AG09319 (cell line): ENCODE data around the gene FAAP24.
"Not testable (repeated sequence)": the region's sequence is repeated elsewhere in the genome, so short reads cannot be mapped to it uniquely, and the experiment has no call there.

Experiments used
- DNase-seq: peaks from one replicate; pipeline ENCODE4 v3.0.0-alpha.2; 2010; ENCODE audit warnings: low read depth; ENCODE audit errors: extremely low read depth
- TF ChIP-seq, protein P1 (sequence below): IDR thresholded peaks from 2 replicates; pipeline ENCODE4 v1.5.1; 2011; ENCODE audit warnings: low read depth, mild to moderate bottlenecking, inconsistent platforms, low read length, moderate library complexity

FAAP24 gene

DNA sequence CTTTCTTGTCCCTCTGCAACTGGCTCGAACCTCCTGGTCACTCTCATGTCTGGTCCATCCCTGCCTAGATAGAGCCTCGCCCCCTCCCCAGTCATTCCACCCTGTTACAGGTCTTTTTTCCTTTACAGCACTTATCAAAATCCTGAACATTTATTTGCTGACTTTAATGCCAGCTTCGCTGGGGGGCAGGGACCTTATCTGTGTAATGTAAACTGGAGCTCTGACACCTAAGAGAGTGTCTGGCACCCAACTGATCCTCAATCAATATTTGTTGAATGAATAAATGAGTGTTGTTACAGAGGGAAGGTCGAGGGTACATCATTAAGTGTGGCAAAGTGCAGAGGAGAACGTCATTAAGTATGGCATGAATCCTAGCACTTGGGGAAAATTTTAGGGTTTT is 16.7 kb downstream of the FAAP24 start:
- no peak for DNase-seq

GRCh38 chr19:32995966-32996365 is 23.9 kb downstream of the FAAP24 start:
- not testable (repeated sequence) for DNase-seq

More for the DNA sequence above, 16.7 kb downstream of the FAAP24 start:
- TF ChIP-seq, protein P1, sequence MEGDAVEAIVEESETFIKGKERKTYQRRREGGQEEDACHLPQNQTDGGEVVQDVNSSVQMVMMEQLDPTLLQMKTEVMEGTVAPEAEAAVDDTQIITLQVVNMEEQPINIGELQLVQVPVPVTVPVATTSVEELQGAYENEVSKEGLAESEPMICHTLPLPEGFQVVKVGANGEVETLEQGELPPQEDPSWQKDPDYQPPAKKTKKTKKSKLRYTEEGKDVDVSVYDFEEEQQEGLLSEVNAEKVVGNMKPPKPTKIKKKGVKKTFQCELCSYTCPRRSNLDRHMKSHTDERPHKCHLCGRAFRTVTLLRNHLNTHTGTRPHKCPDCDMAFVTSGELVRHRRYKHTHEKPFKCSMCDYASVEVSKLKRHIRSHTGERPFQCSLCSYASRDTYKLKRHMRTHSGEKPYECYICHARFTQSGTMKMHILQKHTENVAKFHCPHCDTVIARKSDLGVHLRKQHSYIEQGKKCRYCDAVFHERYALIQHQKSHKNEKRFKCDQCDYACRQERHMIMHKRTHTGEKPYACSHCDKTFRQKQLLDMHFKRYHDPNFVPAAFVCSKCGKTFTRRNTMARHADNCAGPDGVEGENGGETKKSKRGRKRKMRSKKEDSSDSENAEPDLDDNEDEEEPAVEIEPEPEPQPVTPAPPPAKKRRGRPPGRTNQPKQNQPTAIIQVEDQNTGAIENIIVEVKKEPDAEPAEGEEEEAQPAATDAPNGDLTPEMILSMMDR = no peak

DNA sequence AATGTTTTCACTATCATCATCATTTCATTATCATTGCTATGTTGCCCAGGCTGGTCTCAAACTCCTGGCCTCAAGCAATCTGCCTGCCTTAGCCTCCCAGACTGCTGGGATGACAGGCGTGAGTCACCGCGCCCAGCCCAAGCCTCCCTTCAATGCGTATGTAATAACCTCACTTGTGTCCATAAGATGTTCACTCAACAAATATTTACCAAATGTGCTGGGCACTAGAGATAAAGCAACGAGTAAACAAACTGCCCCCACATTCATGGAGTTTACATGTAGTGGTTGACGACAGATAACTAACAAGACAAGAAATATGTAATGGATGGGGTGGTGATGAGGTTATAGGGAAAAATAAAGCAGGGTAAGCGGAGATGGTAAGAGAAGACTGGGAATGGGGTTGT is 25.0 kb downstream of the FAAP24 start:
- not testable (repeated sequence) for DNase-seq

DNA sequence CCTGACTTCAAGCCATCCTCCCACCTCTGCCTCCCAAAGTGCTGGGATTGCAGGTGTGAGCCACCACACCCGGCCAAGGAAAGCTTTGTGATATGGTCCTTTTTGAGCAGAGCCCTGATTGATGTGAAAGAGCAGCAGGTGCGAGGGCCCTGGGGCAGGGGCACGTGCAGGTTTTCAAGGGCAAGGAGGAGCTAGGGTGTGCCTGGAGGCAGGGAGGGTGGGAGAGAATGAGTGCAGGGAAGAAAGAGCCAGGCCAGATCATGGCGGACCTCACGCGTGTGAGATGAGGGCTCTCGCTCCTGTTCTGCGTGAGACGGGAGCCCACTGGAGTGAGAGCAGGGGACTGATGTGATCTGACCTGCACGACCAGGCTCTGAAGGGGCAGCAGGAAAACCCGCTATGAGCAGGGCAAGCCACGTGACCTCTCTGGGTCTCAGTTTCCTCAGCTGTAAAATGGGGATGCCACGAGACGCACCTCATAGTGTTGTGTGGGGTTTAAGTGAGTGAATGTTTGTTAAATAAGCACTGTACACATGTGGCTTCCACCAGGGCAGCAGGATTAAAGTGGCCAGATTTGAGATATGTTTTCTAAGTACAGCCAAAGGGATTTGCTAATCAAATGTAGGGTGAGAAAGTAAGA is 25.8 kb downstream of the FAAP24 start:
- TF ChIP-seq, protein P1 = no peak
- DNase-seq = no peak

GRCh38 chr19:32998722-32999121 is 26.7 kb downstream of the FAAP24 start:
- TF ChIP-seq, protein P1 = no peak

GRCh38 chr19:33000510-33000909 is 28.5 kb downstream of the FAAP24 start:
- no peak for DNase-seq
- TF ChIP-seq, protein P1 = no peak

More at GRCh38 chr19:32998722-32999121, 26.7 kb downstream of the FAAP24 start:
- DNase-seq = no peak

- no peak for DNase-seq
- TF ChIP-seq, protein P1 = no peak
These were observed 28.9 kb downstream of the FAAP24 start for GRCh38 chr19:33000910-33001309.

DNA sequence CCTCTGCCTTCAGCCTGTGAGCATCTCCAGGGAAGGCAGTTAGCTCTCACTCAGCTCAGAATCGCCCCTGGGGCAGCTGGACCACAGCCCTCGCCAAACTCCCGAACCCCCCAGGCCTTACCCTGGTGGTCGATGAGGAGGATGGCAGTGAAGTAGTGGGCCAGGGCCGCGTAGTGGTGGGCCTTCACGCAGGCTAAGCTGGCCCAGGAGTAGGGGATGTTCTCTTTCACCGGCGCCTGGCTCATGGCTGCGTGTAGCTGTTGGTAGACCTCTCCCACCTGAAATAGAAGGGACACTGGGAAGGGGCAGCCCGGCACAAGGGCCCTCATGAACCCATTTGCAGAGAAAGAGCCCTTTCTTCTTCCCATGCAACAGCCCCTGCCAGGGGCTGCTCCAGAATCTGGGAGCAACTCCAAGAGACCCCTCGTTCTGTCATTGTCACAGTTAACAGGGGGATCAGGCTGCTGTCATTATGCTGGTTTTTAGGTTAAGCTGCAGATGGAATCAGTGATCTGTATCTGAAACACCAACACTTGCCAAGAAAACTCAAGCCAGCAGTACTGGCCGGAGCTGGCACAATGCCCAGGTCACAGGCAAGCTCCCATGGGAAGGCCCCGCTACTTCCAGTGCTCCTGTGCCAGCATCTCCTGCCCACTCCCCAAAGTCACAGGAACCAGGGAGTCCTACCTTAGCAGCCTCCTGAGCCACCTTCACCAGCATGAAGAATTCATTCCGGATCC is 30.3 kb downstream of the FAAP24 start:
- DNase-seq = not testable (repeated sequence)

GRCh38 chr19:33003424-33004024 is 31.5 kb downstream of the FAAP24 start:
- DNase-seq = not testable (repeated sequence)
